ENCODE data around the gene TBC1D17.
"Not testable (repeated sequence)": the region's sequence is repeated elsewhere in the genome, so short reads cannot be mapped to it uniquely, and the experiment has no call there.

Gene TBC1D17

DNA sequence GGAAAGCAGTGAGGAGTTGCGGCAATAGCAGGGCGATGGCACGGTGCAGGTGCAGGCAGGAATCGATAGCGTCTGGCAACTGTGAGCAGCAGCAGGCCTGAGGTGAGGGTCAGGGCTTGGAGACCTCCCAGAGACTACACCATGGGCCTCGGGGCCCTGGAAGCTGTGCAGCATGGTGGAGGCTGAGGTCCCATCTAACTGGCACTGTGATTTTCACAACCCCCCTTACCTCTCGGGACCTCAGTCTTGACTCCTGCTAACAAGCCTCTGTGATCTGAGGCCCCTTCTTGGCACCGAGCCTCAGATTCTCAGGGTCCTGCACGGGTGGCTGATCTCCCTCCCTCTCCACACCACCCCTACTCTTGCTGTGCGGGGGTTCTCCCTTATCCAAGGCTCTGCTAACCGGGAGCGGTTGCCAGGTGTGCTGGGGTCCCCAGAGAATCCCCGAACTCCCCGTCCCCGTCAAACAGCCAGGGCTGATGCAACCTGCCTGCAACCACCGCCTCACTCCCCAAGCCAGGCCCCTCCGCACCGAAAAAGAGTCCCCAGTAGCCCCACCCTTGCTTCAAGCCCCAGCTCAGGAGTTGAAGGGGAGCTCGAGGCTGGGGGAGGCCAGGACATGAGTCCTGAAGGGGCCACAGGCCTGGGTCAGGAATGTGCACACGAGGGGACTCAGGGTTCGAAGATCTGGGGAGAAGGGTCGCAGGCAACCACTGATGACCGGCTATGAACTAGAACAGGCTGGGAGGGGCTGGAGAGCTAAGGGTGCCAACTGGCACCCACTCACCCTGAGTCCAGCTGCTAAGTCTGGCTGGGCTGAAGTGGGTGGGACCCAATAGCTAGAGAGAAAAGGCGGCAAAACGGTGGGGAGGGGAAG lies 46.7 kb downstream of the TBC1D17 start:
- DNase-seq, result no peak

DNA sequence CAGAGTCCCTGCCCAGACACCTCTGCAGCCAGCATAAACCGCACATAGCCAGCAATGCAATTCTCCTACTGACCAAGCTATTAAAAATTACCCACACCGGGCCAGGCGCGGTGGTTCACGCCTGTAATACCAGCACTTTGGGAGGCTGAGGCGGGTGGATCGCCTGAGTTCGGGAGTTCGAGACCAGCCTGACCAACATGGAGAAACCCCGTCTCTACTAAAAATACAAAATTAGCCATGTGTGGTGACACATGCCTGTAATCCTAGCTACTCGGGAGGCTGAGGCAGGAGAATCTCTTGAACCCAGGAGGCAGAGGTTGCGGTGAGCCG lies 47.3 kb downstream of the TBC1D17 start:
- DNase-seq, result not testable (repeated sequence)

DNA sequence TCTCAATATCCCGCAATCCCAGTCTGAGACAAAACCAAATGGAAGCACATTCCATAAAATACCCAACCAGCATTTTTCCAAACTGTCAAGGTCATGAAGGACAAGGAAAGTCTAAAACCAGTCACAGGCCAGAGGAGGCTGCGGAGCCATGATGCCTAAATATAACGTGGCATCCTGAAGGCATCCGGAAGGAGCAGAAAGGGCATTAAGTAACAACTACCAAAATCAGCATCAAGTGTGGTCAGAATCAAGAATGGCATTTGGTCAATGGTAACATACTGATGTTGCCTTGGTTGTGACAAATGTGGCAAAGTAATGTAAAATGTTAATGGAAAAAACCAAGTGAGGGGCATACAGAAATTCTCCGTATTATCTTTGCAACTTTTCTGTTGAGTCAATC lies 48.0 kb downstream of the TBC1D17 start:
- DNase-seq, result no peak

DNA sequence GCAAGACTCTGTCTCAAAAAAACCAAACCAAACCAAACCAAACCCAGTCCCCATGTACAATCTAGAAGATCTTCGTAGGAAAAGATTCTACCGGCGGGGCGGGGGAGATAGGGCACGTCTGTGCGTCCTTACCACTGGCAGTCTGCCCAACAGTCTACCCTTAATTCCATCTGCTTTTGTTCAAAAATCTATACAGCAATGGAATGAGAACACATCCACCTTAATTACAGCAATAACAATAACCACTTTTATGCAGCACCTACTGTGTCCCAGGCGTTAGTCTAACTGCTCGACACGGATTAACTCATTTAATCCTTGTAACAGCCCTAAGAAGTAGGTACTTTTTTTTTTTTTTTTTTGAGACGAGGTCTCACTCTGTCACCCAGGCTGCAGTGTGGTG lies 49.0 kb downstream of the TBC1D17 start:
- DNase-seq, result no peak

DNA sequence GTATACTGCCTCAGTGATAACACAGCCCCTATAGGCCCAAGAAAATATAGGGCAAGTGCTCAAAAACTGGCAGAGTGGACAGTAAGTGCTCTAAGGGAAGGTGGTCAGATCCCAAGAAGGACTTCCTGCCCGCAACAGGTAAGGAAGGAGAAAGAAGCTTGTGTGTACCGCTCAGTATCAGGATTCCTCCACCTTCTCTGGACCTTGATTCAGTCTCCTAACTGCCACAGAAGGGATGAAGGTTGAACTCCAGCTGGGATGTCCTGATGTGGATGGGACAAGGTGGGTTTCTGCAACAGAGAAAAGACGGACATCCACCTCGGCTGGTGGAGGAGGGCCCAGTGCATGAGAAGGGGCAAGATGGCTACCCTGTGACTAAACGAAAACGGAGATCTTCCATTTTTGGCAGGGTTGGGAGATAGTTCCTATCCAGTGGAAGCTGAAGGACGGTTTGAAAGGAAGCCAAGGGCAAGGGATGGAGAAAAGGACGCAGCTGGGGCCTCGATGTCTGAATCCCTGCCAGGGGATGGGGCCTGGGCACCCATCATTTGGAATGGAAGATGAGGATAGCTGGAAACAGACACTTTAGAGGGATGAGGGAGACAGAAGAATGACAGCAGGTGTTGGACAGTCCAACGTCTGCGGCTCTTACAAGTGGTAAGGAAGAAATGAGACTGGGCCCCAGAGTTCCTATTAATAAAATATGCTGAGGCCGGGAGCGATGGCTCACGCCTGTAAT lies 50.2 kb downstream of the TBC1D17 start:
- DNase-seq, result no peak

DNA sequence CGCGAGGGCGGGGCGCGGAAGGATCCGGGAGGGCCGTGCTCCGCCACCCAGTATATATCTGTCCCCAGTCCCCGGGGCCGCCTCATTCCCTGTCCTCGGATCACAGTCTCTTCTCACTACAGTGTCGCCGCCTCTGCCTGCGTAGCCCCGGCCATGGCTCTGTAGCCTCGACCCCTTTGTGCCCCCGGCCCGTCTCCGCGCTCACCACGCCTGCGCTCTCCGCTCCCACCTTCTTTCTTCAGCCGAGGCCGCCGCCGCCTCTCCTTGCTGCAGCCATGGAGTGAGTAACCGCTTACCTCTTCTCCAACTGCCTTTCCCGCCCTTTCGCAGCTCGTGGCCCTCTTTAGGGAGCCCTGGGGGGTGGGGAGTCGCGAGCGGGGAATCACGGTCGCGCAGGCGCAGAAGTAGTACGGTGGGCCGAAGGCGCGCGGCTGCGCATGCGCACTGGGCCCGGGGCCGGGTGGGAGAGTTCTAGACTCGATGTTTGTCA lies 51.7 kb downstream of the TBC1D17 start, which contains the start of the genes ATF5 and NUP62:
ATF5 (plus strand) TSS at position 85 of the 490 bp plus-strand sequence. CDS start 1,646 bp downstream, outside the sequence.
NUP62 (minus strand) TSS at position 384 of the 490 bp plus-strand sequence. CDS start 19,697 bp downstream, outside the sequence.
- DNase-seq, result peak; percentile 95

DNA sequence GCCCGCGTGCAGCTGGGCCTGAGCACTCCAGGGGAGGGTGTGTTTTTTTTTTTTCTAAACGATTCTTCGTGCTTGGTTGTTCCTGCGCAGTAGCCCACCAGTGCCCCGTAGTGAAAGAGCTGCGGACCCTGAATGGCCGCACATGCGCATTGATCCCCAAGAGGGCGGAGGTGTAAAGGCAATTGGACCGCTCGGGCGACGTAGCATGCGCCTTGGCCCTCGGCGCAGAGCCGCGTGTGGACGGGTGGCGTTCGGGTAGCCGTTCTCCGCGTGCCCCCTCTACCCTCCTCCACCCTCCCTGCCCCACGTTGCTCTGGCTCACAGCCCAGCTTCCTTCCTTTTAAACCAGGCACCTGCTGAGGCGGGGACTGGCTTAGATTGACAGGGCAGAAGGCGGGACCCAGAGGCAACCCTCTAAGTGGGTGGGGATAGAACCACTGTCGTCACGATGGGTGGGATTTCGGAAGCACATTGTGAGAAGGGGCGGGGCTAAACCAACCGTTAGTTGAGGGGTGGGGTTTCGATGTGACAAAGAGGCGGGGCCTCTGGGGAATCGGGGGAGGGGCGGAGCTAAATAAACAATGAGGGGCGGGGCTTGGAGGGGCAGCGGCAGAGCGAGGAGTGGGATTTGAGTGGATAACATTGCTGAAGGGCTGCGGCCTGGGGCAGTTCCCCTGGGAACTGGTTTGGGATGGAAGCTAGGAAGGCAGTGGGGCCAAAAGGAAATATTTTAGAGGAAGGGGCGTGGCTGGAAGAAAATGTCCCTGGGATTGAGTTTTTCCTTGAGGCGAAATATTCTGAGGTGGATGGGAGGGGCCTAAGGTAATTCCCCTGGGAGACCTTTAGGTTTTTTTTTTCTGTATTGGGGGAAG lies 52.3 kb downstream of the TBC1D17 start:
- peak; percentile 94 for DNase-seq

DNA sequence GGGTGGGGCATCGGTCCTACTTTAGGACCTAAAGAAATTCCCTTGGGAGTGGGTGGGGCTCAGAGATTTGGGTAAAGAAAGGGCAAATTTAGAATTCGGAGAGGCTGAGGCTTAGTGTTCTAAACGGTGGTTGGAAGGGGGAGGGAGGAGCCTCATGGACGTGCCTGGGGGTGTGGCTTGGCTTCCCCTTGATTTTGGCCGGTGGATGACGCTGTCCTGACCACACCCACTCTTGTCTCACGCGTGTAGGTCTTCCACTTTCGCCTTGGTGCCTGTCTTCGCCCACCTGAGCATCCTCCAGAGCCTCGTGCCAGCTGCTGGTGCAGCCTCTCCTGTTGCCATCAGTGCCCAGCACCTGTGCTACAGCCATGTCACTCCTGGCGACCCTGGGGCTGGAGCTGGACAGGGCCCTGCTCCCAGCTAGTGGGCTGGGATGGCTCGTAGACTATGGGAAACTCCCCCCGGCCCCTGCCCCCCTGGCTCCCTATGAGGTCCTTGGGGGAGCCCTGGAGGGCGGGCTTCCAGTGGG lies 53.0 kb downstream of the TBC1D17 start:
- peak; percentile 38 for DNase-seq

DNA sequence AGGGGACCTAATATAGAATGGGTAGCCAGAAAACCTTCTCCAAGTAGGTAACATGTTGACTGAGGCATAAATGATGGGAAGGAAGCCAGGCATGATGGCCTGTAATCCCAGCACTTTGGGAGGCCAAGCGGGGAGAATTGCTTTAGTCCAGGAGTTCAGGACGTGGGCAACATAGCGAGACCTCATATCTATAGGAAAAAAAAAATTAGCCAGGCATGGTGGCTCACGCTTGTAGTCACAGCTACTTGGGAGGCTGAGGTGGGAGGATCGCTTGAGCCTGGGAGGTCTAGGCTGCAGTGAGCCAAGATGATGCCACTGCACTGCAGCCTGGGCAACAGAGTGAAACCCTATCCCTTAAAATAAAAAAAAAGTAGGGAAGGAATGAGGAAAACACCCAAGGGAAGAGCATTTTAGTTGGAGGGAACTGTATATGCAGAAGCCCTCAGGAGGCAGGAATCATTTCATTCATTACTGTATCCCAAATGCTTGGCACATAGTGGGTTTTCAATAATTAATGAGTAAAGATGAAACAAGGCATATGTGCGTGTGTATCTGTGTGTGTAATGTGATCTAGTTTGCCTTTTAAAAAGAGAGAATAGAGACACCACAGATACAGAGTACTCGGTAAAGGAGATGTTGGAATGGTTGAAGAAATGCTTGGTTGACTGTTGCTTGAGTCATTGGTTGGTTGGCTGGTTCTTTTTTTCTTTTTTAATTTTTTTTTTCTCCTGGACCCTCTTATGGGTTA lies 54.0 kb downstream of the TBC1D17 start:
- no peak for DNase-seq

DNA sequence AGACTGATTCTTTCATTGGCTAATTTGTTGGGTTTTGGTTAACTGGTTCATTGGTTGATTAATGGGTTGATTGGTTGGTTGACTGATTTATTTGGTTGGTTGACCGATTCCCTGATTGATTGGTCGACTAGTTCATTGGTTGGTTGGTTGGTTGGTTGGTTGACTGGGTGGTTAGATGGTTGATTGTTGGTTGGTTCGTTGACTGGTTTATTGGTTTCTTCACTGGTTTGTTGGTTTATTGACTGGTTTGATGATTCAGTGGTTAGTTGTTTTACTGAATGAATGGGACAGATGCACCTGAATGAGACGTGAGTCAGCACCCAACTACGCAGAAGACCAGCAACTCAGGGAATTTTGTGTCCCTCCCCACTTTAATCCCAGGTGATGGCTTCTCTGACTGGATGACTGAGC lies 54.5 kb downstream of the TBC1D17 start:
- no peak for DNase-seq

DNA sequence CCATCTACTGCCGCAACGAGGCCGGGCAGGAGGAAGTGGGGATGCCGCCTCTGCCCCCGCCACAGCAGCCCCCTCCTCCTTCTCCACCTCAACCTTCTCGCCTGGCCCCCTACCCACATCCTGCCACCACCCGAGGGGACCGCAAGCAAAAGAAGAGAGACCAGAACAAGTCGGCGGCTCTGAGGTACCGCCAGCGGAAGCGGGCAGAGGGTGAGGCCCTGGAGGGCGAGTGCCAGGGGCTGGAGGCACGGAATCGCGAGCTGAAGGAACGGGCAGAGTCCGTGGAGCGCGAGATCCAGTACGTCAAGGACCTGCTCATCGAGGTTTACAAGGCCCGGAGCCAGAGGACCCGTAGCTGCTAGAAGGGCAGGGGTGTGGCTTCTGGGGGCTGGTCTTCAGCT lies 55.2 kb downstream of the TBC1D17 start:
- DNase-seq, result peak; percentile 51

DNA sequence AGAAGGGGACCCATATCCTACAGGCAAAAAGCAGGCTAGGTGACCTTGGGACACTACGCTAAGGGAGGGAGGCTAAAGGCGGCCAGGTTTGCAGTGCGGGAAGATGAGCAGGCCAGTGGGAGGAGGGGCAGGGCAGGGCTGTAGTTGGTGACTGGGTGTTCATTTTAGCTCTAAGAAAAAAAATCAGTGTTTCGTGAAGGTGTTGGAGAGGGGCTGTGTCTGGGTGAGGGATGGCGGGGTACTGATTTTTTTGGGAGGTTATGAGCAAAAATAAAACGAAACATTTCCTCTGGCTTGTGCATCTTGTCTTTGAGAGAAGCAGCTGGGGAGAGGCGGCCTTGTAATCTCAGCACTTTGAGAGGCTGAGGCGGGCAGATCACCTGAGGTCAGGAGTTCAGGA lies 56.1 kb downstream of the TBC1D17 start:
- no peak for DNase-seq

DNA sequence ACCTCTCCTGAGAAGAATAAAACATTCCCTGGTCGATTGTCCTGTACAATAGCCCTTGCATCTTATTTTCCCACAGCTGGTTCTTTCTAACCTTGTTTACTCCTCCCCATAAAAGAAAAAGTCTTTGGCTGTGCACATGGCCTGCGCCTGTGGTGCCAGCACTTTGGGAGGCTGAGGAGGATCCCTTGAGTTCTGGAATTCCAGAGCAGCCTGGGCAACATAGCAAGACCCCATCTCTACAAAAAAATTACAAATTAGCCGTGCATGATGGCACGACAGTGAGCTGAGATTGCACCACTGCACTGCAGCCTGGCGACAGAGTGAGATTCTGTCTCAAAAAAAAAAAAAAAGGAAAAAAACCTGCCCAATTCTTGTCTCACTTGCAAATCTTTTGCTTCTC lies 59.0 kb downstream of the TBC1D17 start:
- no peak for DNase-seq

DNA sequence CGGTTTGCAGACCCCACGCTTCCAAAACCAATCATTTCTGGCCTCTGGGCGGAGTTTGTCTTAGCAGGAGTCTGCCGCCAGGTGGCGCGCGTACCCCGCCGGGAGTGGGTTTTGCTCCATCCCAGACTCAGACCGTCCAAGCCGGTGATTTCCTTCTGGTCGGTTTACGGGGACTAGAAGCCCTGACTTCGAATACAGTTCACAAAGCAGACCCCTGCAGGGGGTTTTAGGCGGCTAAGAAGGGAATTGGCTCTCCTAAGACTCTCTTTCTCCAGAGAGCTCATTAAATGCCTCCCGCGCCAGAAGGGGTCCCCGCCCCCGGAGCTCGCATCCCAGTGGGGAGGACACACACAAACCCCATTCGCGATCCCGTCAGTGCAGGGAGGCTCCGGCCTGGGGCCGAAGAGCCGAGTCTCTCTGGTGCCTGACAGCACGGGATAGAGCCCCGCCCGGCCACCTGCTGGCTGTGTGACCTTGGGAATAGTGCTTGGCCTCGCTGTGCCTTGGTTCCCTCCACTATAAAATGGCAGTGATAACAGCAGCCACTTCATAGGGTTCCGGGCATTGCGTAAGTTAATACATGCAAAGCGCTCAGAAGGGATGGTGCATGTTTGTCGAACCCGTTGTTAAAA lies 60.4 kb downstream of the TBC1D17 start:
- peak; percentile 86 for DNase-seq

All from stimulated activated CD4-positive, alpha-beta T cell treated with anti-CD3 and anti-CD28 coated beads, Interleukin-15, amount 100 ng/mL, for 24 hours (primary cell).